SK-N-SH (cell line): ENCODE results near the gene PARP14. TPM values are rescaled to one million over a fixed set of nuclear protein-coding genes. Genes with fewer than 3 reads are reported as not detected.

Experiments used
- CTCF ChIA-PET: fragments of 300-600, 350-600 bp; formaldehyde crosslinking; extraction: SDS; loops from one replicate; lab custom pipeline; 2021; lab: Yijun Ruan, JAX
- POLR2A ChIA-PET: fragments of 350-600 bp; sonication (Branson Sonifier 250); formaldehyde crosslinking; extraction: SDS; loops from one replicate; lab custom pipeline; 2020; ENCODE audit warnings: antibody characterized with exemption, inconsistent platforms; lab: Yijun Ruan, JAX
- DNase-seq: peaks from one replicate; pipeline ENCODE4 v3.0.0; 2012
- H2AFZ ChIP-seq: fragments of 200-600 bp; sonication (generic); 2 replicates; pipeline ENCODE4 v1.8.1; 2016; ENCODE audit warnings: antibody characterized with exemption, mild to moderate bottlenecking, low read depth
- H3F3A ChIP-seq: fragments of 200-600 bp; sonication (generic); replicated peaks from 2 replicates; pipeline ENCODE3; 2016; ENCODE audit warnings: antibody characterized with exemption, mild to moderate bottlenecking; ENCODE audit not compliant: insufficient read depth
- H3K27ac ChIP-seq, 2 experiments: fragments of 200-500 bp in 1 of 2; fragments of 200-600 bp in 1 of 2; sonication (Bioruptor generic) in 1 of 2; sonication (generic), shearing (Covaris generic) in 1 of 2; 2 replicates each; pipeline versions ENCODE4 v1.5.1 to v1.6.1; 2014 to 2016; ENCODE audit warnings: low read depth in 2 of 2, inconsistent platforms in 1 of 2, low read length in 1 of 2, mild to moderate bottlenecking in 1 of 2, mixed read lengths in 1 of 2
- H3K27me3 ChIP-seq: fragments of 200-600 bp; sonication (generic), shearing (Covaris generic); 2 replicates; pipeline ENCODE4 v1.6.1; 2016; ENCODE audit warnings: mixed run types; ENCODE audit not compliant: insufficient read depth
- H3K36me3 ChIP-seq, 2 experiments: fragments of 200-500 bp in 1 of 2; fragments of 200-600 bp in 1 of 2; sonication (Bioruptor generic) in 1 of 2; sonication (generic) in 1 of 2; replicated peaks in 1 of 2; 2 replicates each; pipeline versions ENCODE3 to v1.5.1; 2014 to 2016; ENCODE audit warnings: low read length in 1 of 2, mild to moderate bottlenecking in 1 of 2; ENCODE audit not compliant: insufficient read depth in 2 of 2, control insufficient read depth in 1 of 2
- H3K4me1 ChIP-seq, 2 experiments: fragments of 200-500 bp in 1 of 2; fragments of 200-600 bp in 1 of 2; sonication (Bioruptor generic) in 1 of 2; sonication (generic), shearing (Covaris generic) in 1 of 2; 2 replicates each; pipeline versions ENCODE4 v1.5.1 to v1.6.1; 2014 to 2016; ENCODE audit warnings: low read depth in 1 of 2, low read length in 1 of 2, mixed run types in 1 of 2; ENCODE audit not compliant: insufficient read depth in 2 of 2, control insufficient read depth in 1 of 2
- H3K4me2 ChIP-seq: fragments of 200-600 bp; sonication (generic), shearing (Covaris generic); 2 replicates; pipeline ENCODE4 v1.6.1; 2017; ENCODE audit warnings: mixed run types
- H3K4me3 ChIP-seq, 2 experiments: fragments of 200-500 bp in 1 of 2; fragments of 200-600 bp in 1 of 2; sonication (Bioruptor generic) in 1 of 2; sonication (generic), shearing (Covaris generic) in 1 of 2; 2 replicates each; pipeline versions ENCODE4 v1.5.1 to v1.8.1; 2014 to 2016; ENCODE audit warnings: low read depth in 2 of 2, inconsistent platforms in 1 of 2, low read length in 1 of 2, mild to moderate bottlenecking in 1 of 2, mixed read lengths in 1 of 2, moderate library complexity in 1 of 2
- H3K79me2 ChIP-seq: fragments of 200-600 bp; sonication (generic); 2 replicates; pipeline ENCODE4 v1.8.1; 2017; ENCODE audit warnings: mild to moderate bottlenecking; ENCODE audit not compliant: insufficient read depth
- H3K9ac ChIP-seq: fragments of 200-600 bp; sonication (generic); 2 replicates; pipeline ENCODE4 v1.6.1; 2017; ENCODE audit warnings: mixed run types
- H3K9me2 ChIP-seq: fragments of 200-600 bp; sonication (generic); 2 replicates; pipeline ENCODE4 v1.6.1; 2017; ENCODE audit warnings: mixed run types
- H3K9me3 ChIP-seq: fragments of 200-600 bp; sonication (generic); 2 replicates; pipeline ENCODE4 v1.6.1; 2017; ENCODE audit warnings: mixed run types, mild to moderate bottlenecking, moderate library complexity
- H4K20me1 ChIP-seq: fragments of 200-600 bp; sonication (generic); 2 replicates; pipeline ENCODE4 v1.6.1; 2017; ENCODE audit warnings: mild to moderate bottlenecking, mixed run types; ENCODE audit not compliant: insufficient read depth
- ELF1 ChIP-seq: IDR thresholded peaks from 2 replicates; pipeline ENCODE4 v1.4.0; 2012
- EP300 ChIP-seq, 2 experiments: IDR thresholded peaks; 2 replicates each; pipeline versions ENCODE4 v1.4.0 to v1.6.1; 2012; ENCODE audit warnings: borderline replicate concordance in 1 of 2, low read depth in 1 of 2, low read length in 1 of 2
- EZH2phosphoT487 ChIP-seq: fragments of 200-600 bp; sonication (generic); IDR thresholded peaks from 2 replicates; pipeline ENCODE4 v1.6.1; 2017; ENCODE audit warnings: low read depth, mixed run types, mild to moderate bottlenecking, antibody characterized with exemption, moderate library complexity, borderline replicate concordance
- FOSL2 ChIP-seq: IDR thresholded peaks from 2 replicates; pipeline ENCODE4 v1.4.0; 2012; ENCODE audit warnings: low read depth, mild to moderate bottlenecking, moderate library complexity, borderline replicate concordance
- FOXJ3 ChIP-seq: sonication (generic); formaldehyde crosslinking; IDR thresholded peaks from 2 replicates; pipeline ENCODE4 v1.5.1; 2020; ENCODE audit warnings: mild to moderate bottlenecking, missing genetic modification reagents
- GATA2 ChIP-seq: sonication (generic); formaldehyde crosslinking; IDR thresholded peaks from 2 replicates; pipeline ENCODE4 v1.5.0; 2020; ENCODE audit warnings: mild to moderate bottlenecking, missing genetic modification reagents
- IRF3 ChIP-seq: fragments of 150-350 bp; IDR thresholded peaks from 2 replicates; pipeline ENCODE4 v1.6.1; 2016; ENCODE audit warnings: mild to moderate bottlenecking, low read depth, low read length
- JUND ChIP-seq: IDR thresholded peaks from 2 replicates; pipeline ENCODE4 v1.4.0; 2012
- PBX3 ChIP-seq: IDR thresholded peaks from 2 replicates; pipeline ENCODE4; 2012
- POLR2AphosphoS5 ChIP-seq: IDR thresholded peaks from 2 replicates; pipeline ENCODE4 v1.6.1; 2012; ENCODE audit warnings: low read depth, low read length
- RAD21 ChIP-seq: IDR thresholded peaks from 2 replicates; pipeline ENCODE4 v1.6.1; 2012; ENCODE audit warnings: mild to moderate bottlenecking, low read length
- RCOR1 ChIP-seq: fragments of 150-350 bp; IDR thresholded peaks from 2 replicates; pipeline ENCODE4 v1.6.1; 2017; ENCODE audit warnings: antibody characterized with exemption, low read length
- RXRA ChIP-seq: IDR thresholded peaks from 2 replicates; pipeline ENCODE4 v1.4.0; 2012; ENCODE audit warnings: low read depth, mild to moderate bottlenecking, borderline replicate concordance
- SMC3 ChIP-seq: IDR thresholded peaks from 2 replicates; pipeline ENCODE4 v1.6.1; 2012; ENCODE audit warnings: low read depth, low read length, improper control_type of control experiment
- TAF1 ChIP-seq: IDR thresholded peaks from 2 replicates; pipeline ENCODE4 v1.6.1; 2012; ENCODE audit warnings: low read depth, mild to moderate bottlenecking, low read length, moderate library complexity, borderline replicate concordance
- TEAD4 ChIP-seq: IDR thresholded peaks from 2 replicates; pipeline ENCODE4 v1.4.0; 2012; ENCODE audit warnings: mild to moderate bottlenecking, borderline replicate concordance; ENCODE audit not compliant: insufficient read depth
- USF2 ChIP-seq: fragments of 150-350 bp; IDR thresholded peaks from 2 replicates; pipeline ENCODE4 v1.6.1; 2017; ENCODE audit warnings: antibody characterized with exemption, low read length, low read depth, borderline replicate concordance
- WGBS: methylation state at CpG from one replicate; pipeline ENCODE4 v1.1.6; 2017; ENCODE audit warnings: low lambda C conversion rate; 5-methylcytosine and 5-hydroxymethylcytosine counted together
- polyA plus RNA-seq, 3 experiments: library from polyadenylated mRNA; depleted of rRNA; stranded (reverse); fragments of >200 nt; gene quantifications; 2 replicates each; pipeline ENCODE4 v1.2.3, GENCODE V29; 2012

Gene PARP14
- polyA plus RNA-seq, 1 of the 3 experiments (the other 2 are of a cell fraction) = 9.2 TPM

- Histone ChIP-seq H2AFZ (no peak overlapping the region), H3K27ac (no peak overlapping the region), H3K9me3 (no peaks in the 10 kb centered on the region), H4K20me1 (no peaks in the 10 kb centered on the region), H3K27me3 (no peaks in the 10 kb centered on the region), H3K36me3 (peaks cover 34 to 40% of the 10 kb centered on the region in 2 experiments), H3K4me3 (no peak overlapping the region), H3K9me2 (no peaks in the 10 kb centered on the region), H3K9ac (no peak overlapping the region), H3F3A (no peaks in the 10 kb centered on the region), H3K4me2 (no peak overlapping the region), H3K4me1 (no peaks in the 10 kb centered on the region), H3K79me2 (no peaks in the 10 kb centered on the region)
- TF ChIP-seq RCOR1 (no peak), RXRA (no peak), SMC3 (no peak), EZH2phosphoT487 (no peak), PBX3 (no peak), FOXJ3 (CRISPR knock-in tag) (no peak), USF2 (no peak), POLR2AphosphoS5 (no peak), EP300 (IDR thresholded peaks at IDR 0.05; ENCODE audit: borderline replicate concordance in 1 of 2, low read depth in 1 of 2, low read length in 1 of 2) (no peak), IRF3 (no peak), FOSL2 (no peak), GATA2 (no peak), RAD21 (no peak), ELF1 (no peak), TAF1 (no peak), JUND (no peak), TEAD4 (no peak)
- WGBS = 79% methylated on average over 3 of the region's 3 CpGs
- DNase-seq = no peak
- POLR2A ChIA-PET = no interaction called here
- CTCF ChIA-PET = no interaction called here
These were observed 38.8 kb downstream of the PARP14 start for GRCh38 chr3:122719273-122719921.
